ENCODE data around the gene SFT2D3. TPM values are rescaled to one million over a fixed set of nuclear protein-coding genes. Genes with fewer than 3 reads are reported as not detected.

Gene SFT2D3
- polyA plus RNA-seq (2013, experiment 1 of 2) = 6.5 TPM
- 7.6 TPM for polyA plus RNA-seq (2013, experiment 2 of 2)

DNA sequence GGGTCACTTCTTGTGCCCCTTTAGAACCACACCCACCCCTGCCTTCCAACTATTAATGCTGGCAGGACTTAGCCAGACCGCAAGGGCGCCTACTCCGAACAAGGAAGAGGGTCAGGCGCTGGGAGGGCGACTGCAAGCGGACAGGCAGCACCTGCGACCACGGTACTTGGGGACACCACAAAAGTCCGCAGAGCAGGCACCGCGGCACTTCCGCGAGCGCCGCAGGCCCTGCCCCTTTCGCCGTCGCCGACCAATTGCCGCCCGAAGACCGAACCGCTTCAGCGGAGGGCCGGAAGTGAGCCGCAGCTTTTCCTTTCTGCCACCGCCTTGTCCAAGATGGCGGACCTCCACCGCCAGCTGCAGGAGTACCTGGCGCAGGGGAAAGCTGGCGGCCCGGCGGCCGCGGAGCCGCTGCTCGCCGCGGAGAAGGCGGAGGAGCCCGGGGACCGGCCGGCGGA lies at the start of gene SFT2D3:
Gene SFT2D3 (plus strand): TSS at position 305 of the 458 bp plus-strand sequence. CDS start 32 bp downstream, at position 337.
- Histone ChIP-seq H3K9me3 (ENCODE audit: control insufficient read depth, low read length) (no peaks in the 10 kb centered on the region), H3K27ac (ENCODE audit: low read depth, low read length, severe bottlenecking) (peak within 1 kb of the TSS; percentile 92), H3K4me3 (ENCODE audit: extremely low read depth, insufficient read depth, low read length, poor library complexity, severe bottlenecking) (peak within 1 kb of the TSS; percentile 51), H3K36me3 (ENCODE audit: control insufficient read depth, insufficient read depth, low read length) (peaks cover 37% of the 10 kb centered on the region), H3K4me1 (ENCODE audit: control insufficient read depth, insufficient read depth, low read length, poor library complexity, severe bottlenecking) (peaks cover 5% of the 10 kb centered on the region)
- WGBS, 2 experiments (ENCODE audit: insufficient coverage in 2 of 2) = 1% methylated on average over 37 to 41 of the region's 44 CpGs

- Histone ChIP-seq H3K9me3 (ENCODE audit: control insufficient read depth, low read length) (no peaks in the 10 kb centered on the region), H3K27ac (ENCODE audit: low read depth, low read length, severe bottlenecking) (peak overlapping the region; percentile 36), H3K4me3 (ENCODE audit: extremely low read depth, insufficient read depth, low read length, poor library complexity, severe bottlenecking) (no peak overlapping the region), H3K4me1 (ENCODE audit: control insufficient read depth, insufficient read depth, low read length, poor library complexity, severe bottlenecking) (peaks cover 5% of the 10 kb centered on the region), H3K36me3 (ENCODE audit: control insufficient read depth, insufficient read depth, low read length) (no peaks in the 10 kb centered on the region)
- WGBS, 2 experiments (ENCODE audit: insufficient coverage in 2 of 2) = 86 to 87% methylated on average over 10 to 14 of the region's 14 CpGs
These were observed 49.2 kb upstream of the SFT2D3 start for GRCh38 chr2:127651971-127652550.

GRCh38 chr2:127652786-127653357 lies 48.4 kb upstream of the SFT2D3 start:
- Histone ChIP-seq H3K9me3 (ENCODE audit: control insufficient read depth, low read length) (no peaks in the 10 kb centered on the region), H3K4me1 (ENCODE audit: control insufficient read depth, insufficient read depth, low read length, poor library complexity, severe bottlenecking) (peaks cover 5% of the 10 kb centered on the region), H3K4me3 (ENCODE audit: extremely low read depth, insufficient read depth, low read length, poor library complexity, severe bottlenecking) (no peak overlapping the region), H3K27ac (ENCODE audit: low read depth, low read length, severe bottlenecking) (no peak overlapping the region), H3K36me3 (ENCODE audit: control insufficient read depth, insufficient read depth, low read length) (no peaks in the 10 kb centered on the region)
- WGBS, 2 experiments (ENCODE audit: insufficient coverage in 2 of 2) = 86 to 87% methylated on average over 14 to 25 of the region's 25 CpGs

- no peak overlapping the region for H3K4me3 ChIP-seq (ENCODE audit: extremely low read depth, insufficient read depth, low read length, poor library complexity, severe bottlenecking)
- no peaks in the 10 kb centered on the region for H3K9me3 ChIP-seq (ENCODE audit: control insufficient read depth, low read length)
- 83 to 85% methylated on average over 11 to 12 of the region's 16 CpGs for WGBS, 2 experiments (ENCODE audit: insufficient coverage in 2 of 2)
- peaks cover 5% of the 10 kb centered on the region for H3K4me1 ChIP-seq (ENCODE audit: control insufficient read depth, insufficient read depth, low read length, poor library complexity, severe bottlenecking)
- no peaks in the 10 kb centered on the region for H3K36me3 ChIP-seq (ENCODE audit: control insufficient read depth, insufficient read depth, low read length)
- no peak overlapping the region for H3K27ac ChIP-seq (ENCODE audit: low read depth, low read length, severe bottlenecking)
These were observed 47.7 kb upstream of the SFT2D3 start for GRCh38 chr2:127653421-127654083.

GRCh38 chr2:127654084-127654837 lies 47.0 kb upstream of the SFT2D3 start:
- Histone ChIP-seq H3K27ac (ENCODE audit: low read depth, low read length, severe bottlenecking) (no peak overlapping the region), H3K4me3 (ENCODE audit: extremely low read depth, insufficient read depth, low read length, poor library complexity, severe bottlenecking) (no peak overlapping the region), H3K4me1 (ENCODE audit: control insufficient read depth, insufficient read depth, low read length, poor library complexity, severe bottlenecking) (peaks cover 10% of the 10 kb centered on the region), H3K36me3 (ENCODE audit: control insufficient read depth, insufficient read depth, low read length) (no peaks in the 10 kb centered on the region), H3K9me3 (ENCODE audit: control insufficient read depth, low read length) (no peaks in the 10 kb centered on the region)
- WGBS, 2 experiments (ENCODE audit: insufficient coverage in 2 of 2) = 92 to 96% methylated on average over 21 to 23 of the region's 24 CpGs

DNA sequence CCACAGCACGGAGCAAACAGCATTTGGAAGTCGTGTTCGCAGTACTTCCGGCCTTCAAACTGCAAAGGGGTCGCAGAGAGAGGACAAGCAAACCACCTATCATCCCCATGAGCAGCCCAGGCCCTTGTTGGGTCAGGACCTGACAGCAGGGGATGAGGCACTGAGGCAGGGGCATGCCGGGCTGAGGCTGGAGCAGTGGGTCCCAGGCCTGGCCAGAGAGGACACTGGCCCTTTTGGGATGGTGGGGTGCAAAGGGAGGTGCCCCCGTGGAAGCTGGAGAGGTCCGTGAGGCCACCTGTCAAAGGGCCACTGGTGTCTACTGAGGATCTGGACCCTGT lies 46.5 kb upstream of the SFT2D3 start:
- H3K4me3 ChIP-seq (ENCODE audit: extremely low read depth, insufficient read depth, low read length, poor library complexity, severe bottlenecking) = no peak overlapping the region
- WGBS, 2 experiments (ENCODE audit: insufficient coverage in 2 of 2) = 81 to 91% methylated on average over 3 to 8 of the region's 8 CpGs
- H3K27ac ChIP-seq (ENCODE audit: low read depth, low read length, severe bottlenecking) = no peak overlapping the region
- H3K4me1 ChIP-seq (ENCODE audit: control insufficient read depth, insufficient read depth, low read length, poor library complexity, severe bottlenecking) = peaks cover 11% of the 10 kb centered on the region
- no peaks in the 10 kb centered on the region for H3K36me3 ChIP-seq (ENCODE audit: control insufficient read depth, insufficient read depth, low read length)
- H3K9me3 ChIP-seq (ENCODE audit: control insufficient read depth, low read length) = no peaks in the 10 kb centered on the region

GRCh38 chr2:127655209-127656073 lies 45.9 kb upstream of the SFT2D3 start:
- H3K4me1 ChIP-seq (ENCODE audit: control insufficient read depth, insufficient read depth, low read length, poor library complexity, severe bottlenecking) = peaks cover 11% of the 10 kb centered on the region
- H3K9me3 ChIP-seq (ENCODE audit: control insufficient read depth, low read length) = no peaks in the 10 kb centered on the region
- peaks cover 5% of the 10 kb centered on the region for H3K36me3 ChIP-seq (ENCODE audit: control insufficient read depth, insufficient read depth, low read length)
- no peak overlapping the region for H3K4me3 ChIP-seq (ENCODE audit: extremely low read depth, insufficient read depth, low read length, poor library complexity, severe bottlenecking)
- WGBS, 2 experiments (ENCODE audit: insufficient coverage in 2 of 2) = 81 to 85% methylated on average over 13 to 15 of the region's 16 CpGs
- no peak overlapping the region for H3K27ac ChIP-seq (ENCODE audit: low read depth, low read length, severe bottlenecking)

- 86 to 94% methylated on average over 15 of the region's 15 CpGs for WGBS, 2 experiments (ENCODE audit: insufficient coverage in 2 of 2)
- no peak overlapping the region for H3K27ac ChIP-seq (ENCODE audit: low read depth, low read length, severe bottlenecking)
- H3K36me3 ChIP-seq (ENCODE audit: control insufficient read depth, insufficient read depth, low read length) = peaks cover 5% of the 10 kb centered on the region
- no peak overlapping the region for H3K4me3 ChIP-seq (ENCODE audit: extremely low read depth, insufficient read depth, low read length, poor library complexity, severe bottlenecking)
- H3K9me3 ChIP-seq (ENCODE audit: control insufficient read depth, low read length) = no peaks in the 10 kb centered on the region
- peaks cover 13% of the 10 kb centered on the region for H3K4me1 ChIP-seq (ENCODE audit: control insufficient read depth, insufficient read depth, low read length, poor library complexity, severe bottlenecking)
These were observed 44.6 kb upstream of the SFT2D3 start for GRCh38 chr2:127656569-127657231.

- WGBS, 2 experiments (ENCODE audit: insufficient coverage in 2 of 2) = 95 to 96% methylated on average over 16 to 17 of the region's 17 CpGs
- H3K4me1 ChIP-seq (ENCODE audit: control insufficient read depth, insufficient read depth, low read length, poor library complexity, severe bottlenecking) = peaks cover 17% of the 10 kb centered on the region
- H3K36me3 ChIP-seq (ENCODE audit: control insufficient read depth, insufficient read depth, low read length) = peaks cover 5% of the 10 kb centered on the region
These were observed 44.1 kb upstream of the SFT2D3 start for GRCh38 chr2:127657232-127657595.

More at GRCh38 chr2:127657232-127657595, 44.1 kb upstream of the SFT2D3 start:
- H3K4me3 ChIP-seq (ENCODE audit: extremely low read depth, insufficient read depth, low read length, poor library complexity, severe bottlenecking) = no peak overlapping the region
- H3K27ac ChIP-seq (ENCODE audit: low read depth, low read length, severe bottlenecking) = no peak overlapping the region
- H3K9me3 ChIP-seq (ENCODE audit: control insufficient read depth, low read length) = no peaks in the 10 kb centered on the region

Measured in mesodermal cell (in vitro differentiated cells).